Erythroblast (primary cell): ENCODE data around the gene SPATA17.

Experiments
- GATA1 ChIP-seq: IDR thresholded peaks from 2 replicates; pipeline ENCODE4 v1.6.1; 2011; ENCODE audit warnings: low read depth, mild to moderate bottlenecking, control low read depth, low read length, moderate library complexity
- POLR2A ChIP-seq: IDR thresholded peaks from 2 replicates; pipeline ENCODE4 v1.6.1; 2011; ENCODE audit warnings: mild to moderate bottlenecking, low read length

- no peak for TF ChIP-seq POLR2A
- TF ChIP-seq GATA1: no peak
These were observed 50.7 kb downstream of the SPATA17 start for GRCh38 chr1:217681806-217682205.
